HS-27A (cell line): ENCODE measurements around the gene RCOR2.

Experiments used
- DNase-seq: peaks from one replicate; pipeline ENCODE4 v3.0.0-alpha.2; 2012; ENCODE audit warnings: low read depth, missing footprints

The RCOR2 gene

DNA sequence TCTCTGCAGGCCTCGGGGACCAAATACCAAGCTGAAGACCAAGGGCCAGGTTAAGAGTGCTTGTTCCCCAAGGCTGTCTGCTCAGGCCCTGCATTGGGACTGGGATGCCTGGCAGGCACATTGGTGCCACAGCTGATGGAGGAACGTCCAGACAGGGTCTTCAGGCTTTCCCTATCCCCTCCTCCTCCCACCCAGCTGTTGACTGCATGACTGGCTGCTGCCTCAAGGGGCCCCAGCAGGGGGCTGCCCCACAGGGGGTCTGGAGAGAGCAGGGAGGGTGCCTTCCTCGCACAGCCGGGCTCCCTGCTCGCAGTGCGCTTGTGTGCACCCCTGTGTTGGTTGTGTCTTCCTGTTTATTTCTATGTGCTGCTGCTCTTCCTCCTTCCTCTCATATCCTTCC is 9.9 kb downstream of the RCOR2 start:
- DNase-seq: no peak

DNA sequence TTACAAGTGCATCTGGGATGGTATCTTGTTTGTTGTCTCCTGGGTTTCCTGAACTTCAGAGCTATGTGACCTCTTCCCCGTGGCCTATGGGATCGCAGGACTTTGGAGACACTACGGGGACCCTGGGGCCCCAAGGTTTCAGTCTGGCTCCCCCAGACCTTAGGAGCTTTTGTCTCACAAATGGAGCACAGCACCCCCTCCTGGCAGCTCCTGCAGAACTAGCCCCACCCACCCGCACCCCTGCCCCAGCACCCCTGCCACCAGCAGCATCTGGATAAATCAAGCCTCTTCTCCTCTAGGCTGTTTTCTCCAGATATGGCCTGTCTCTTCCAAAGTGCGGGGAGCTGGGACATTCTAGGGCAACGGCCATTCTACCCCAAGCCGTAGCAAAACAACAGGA is 10.4 kb downstream of the RCOR2 start:
- DNase-seq: no peak

DNA sequence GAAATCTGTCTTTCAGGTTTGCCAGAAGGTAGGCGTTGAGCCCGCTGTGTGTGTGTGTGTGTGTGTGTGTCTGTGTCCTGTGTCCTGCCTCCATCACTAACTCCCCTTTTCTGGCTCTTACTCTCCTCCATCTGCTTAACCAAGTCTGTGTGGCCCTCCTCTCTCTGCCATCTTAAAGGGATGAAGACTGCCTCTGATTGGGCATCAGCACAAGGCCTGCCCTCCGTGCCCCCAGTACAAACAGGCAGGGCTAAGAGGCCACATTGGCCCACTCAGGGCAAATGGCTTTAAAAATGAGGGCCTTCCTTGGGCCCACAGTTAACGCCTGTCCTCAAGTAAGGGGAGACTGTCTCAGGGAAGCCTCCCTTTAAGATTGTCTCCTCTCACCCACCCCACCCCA is 10.9 kb downstream of the RCOR2 start:
- no peak for DNase-seq

DNA sequence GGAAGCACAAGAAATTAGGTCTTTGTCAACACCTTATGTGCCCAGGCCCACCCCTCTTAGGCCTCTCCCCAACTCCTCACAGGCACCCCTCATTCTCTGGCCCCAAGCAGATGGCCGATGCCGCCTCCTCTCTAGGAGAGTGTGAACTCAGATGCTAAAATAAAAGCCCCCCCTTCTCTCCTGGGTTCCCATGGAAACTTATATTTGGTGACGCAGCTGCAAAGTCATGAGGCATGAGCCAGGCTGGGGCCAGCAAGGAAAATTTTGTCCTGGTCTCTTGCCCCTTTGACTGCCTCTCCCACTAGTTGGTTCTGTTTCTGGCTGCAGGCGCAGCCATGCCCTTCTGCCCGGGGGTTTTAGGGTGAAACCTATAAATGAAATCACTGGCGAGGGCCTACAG is 11.8 kb downstream of the RCOR2 start:
- DNase-seq: no peak

DNA sequence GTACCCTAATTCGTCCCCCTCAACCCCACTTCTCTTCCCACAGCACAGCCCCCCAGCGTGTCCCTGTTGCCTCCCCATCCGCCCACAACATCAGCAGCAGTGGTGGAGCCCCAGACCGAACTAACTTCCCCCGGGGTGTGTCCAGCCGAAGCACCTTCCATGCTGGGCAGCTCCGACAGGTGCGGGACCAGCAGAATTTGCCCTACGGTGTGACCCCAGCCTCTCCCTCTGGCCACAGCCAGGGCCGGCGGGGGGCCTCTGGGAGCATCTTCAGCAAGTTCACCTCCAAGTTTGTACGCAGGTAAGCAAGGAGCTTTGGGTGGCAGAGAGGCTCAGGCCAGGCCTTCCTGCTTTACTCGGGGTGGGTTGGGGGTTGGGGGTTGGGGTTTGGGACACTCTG is 12.2 kb downstream of the RCOR2 start:
- no peak for DNase-seq

DNA sequence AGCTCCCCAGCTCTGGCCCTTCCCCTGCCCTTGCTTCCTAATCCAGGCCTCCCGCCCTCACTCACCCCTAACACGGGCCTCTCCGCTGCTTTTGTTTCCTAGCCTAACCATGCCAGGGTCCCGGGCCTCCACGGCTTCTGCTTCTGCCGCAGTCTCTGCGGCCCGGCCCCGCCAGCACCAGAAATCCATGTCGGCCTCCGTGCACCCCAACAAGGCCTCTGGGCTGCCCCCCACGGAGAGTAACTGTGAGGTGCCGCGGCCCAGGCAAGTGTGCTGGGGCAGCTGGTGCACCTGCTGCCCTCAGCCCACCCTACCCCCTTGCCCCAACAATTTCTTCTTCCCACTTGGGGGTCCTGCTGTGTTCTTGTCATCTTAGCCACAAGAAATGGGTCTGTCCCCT is 13.1 kb downstream of the RCOR2 start:
- DNase-seq: no peak

DNA sequence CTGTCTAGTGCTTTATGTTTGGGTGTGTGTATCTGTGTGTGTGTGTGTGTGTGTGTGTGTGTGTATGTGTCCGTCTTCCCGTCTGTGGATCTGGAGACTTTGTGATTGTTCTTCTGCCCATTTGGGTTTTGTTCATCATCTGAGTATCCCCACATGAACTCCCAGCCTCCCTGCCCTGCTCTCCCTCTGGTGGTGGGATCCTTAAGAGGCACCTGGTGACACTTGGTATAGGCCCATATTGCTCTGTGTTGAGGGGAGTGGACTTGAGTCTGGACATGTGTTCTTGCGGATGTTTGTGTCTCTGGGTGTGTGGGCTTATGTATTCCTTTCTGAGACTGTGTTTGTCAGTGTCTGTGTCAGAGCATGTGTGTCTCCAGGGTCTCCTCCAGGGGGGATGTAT is 15.3 kb downstream of the RCOR2 start:
- DNase-seq: no peak

DNA sequence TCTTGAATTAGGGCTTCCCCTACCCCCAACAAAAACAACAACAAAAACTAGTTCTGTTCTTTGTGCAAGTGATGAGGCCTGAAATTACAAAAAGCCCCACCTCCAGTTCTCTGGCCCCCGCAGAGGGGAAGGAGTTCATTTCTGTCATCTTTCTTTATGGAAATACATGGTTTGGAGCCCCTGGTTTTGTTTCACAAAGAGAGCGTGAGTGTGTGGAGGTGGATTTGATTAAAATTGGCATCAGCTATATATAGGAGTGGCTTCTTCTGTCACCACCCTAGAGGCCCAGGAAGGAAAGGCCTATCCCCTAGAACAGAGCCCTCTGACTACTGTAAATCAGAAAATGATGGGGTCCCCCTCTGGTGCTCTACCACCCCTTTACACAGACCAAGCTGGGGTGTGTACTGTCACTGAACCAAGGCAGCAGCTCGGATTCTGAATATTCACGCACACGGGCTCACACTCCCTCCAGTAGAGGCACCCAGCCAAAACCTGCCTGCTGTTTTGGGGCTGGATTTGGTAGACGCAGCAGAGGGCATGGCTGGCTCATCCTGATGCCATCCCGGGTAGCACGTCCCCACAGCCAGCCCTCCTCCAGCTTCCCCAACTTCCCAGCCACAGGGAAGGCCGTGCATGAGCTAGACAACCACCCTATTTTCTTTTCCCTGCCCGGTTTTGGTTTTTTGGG is 19.4 kb downstream of the RCOR2 start:
- DNase-seq: no peak

DNA sequence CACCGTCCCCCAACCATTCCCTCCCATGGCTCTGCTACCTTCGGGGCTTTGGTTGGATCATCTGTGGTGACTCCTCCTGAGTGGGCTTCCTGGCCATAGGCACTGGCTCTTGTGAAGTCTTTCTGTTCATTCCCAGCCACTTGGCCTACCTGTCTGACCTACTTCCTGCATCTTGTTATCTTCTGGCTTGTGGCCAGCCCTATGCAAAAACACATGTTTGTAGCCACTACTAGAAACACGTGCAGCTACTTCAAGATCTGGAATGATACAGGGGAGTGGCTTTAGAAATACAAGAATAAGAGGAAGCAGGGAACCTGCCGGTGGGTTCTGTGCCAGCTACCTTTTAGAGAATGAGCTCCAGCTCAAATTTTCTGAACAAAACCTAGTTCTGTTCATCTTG is 20.9 kb downstream of the RCOR2 start:
- DNase-seq: no peak

DNA sequence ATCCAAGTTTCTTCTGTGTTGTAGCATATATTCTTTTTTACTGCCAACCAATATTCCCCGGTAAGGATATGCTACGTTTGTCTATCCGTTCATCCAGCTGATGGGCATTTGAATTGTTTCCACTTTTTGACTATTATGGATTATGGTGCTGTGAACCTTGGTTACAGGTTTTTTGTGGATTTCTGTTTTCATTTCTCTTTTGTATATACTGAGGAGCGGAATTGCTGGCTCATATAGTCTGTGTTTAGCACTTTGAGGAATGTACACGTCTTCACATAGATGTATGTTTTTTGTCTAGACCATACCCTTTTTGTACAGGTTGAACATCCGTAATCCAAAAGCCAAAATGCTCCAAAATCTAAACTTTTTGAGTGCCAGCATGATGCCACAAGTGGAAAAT is 23.6 kb downstream of the RCOR2 start:
- no peak for DNase-seq

DNA sequence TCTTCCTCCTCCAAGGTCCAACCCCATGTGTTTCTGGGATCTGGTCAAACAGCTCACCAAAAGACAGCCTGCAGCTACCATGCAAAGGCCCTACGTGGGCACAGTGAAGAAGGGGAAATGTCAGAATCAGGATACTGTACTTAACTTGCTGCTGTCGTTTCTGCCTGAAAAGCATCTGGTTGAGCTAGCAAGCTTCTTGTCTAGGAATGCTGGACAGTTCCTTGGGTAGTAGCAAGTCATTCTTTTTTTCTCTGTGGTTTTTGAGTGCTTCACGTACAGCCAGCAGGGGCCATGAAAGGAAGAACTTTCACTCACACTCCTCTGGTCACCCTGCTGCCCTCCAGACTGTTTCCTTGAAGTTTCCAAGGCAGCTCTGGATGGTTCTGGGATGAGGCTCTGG is 24.7 kb downstream of the RCOR2 start:
- DNase-seq: no peak

DNA sequence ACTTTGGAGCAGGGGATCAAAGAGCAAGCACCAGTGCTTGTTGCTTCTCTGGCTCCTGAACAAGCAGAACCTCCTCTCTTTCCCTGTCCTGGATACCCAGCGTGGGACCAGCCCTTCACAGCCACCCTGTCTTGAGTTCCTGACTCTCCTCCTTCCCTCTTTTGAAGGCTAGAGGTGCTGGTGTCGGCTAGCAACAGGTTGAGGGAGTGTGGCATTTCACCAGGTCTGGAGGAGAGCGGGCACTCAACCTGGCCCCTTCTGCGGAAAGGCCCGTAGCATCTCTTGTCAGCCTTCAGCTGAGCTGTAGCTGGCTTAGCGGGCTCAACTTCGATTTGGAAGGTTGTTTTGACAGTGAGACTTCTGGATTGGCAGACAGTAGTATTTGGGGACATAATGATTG is 26.6 kb downstream of the RCOR2 start:
- no peak for DNase-seq

DNA sequence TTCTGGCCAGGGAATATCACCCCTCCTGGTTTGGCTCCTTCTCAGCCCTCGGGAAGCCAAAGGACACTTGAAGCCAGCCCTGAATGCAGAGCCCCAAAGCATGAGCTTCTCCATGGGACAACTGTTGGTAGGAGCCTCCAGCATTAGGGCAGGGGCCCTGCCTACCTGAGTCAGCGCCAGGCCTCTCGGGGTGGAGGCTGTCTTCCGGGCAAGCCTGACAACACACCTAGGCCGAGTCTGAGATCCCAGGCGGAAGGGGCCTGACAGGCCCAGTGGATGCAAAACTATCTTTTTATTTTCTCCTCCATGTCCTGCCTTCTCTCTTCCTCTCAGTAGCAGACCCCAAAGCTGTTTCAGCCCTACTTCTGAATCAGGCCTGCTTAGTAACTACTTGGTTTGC is 27.6 kb downstream of the RCOR2 start:
- DNase-seq: no peak

DNA sequence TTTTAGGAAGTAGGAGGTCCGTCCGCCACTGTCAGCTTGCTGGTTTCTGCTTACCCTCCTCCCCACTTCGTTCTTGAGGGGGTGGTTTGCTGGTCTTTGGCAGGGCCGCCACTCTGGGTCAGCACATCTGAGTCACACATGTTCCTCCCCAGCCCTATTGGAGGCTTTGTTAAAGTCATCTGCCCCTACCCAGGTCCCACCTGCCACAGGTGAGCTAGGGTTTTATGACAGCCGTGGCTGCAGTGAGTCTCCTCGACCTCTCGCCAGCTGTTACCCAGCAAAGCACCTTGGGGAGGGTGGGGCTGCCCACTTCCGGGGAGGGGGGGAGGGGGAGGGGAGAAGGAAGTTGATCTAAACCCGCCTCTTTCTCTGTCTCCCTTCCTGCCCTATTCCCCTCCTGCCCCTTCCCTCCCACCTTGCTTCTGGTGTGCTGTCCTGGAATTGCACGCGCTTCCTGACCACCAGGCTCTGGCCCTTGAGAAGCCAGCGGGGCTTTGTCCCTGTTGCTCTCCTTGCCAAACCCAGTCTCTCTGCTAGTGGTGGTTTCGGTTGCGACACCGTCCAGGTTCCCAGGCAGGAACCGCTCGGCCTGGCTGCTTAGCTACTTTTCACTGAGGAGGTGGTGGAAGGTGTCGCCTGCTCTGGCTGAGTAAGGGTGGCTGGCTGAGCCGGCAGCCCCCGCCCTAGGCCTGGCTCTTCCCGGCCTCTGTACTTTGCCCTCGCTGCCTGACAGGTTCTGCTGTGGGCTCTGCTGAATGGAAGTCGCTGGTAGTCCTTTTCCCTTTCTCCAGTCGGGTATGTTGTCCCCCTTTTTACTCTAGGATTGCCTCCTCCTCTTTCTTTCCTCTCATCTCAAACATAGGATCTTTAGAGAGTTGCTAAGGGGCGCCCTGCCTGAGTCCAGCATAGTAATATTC is 28.5 kb downstream of the RCOR2 start:
- DNase-seq: no peak

DNA sequence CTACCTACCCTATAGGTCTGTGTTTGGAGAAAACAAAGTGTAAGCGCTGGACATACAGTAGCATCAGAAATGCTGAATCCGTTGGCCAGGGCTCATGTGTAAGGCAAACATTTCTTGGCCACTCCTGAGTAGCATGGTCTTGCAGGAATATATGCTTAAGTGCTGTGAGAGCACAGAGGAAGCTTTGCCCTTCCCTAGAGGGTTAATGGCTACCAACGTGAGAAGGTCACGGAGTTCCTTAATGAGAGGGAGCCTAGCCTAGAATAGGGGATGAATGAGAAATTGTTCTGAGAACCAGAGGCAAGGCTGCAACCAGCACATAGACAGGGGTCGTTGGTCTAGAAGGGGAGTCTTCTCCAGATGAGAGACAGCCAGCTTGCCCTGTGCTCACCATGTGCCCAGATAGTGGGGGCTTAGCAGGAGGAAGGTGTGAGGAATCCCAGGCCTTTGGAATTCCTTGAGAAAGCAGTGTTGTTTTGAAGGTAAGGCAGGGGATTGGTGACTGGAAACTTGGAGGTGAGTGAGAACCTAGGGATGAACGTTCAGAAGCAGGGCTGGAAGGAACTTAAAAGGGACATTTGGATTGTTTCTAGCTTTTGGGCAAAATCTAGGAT is 29.5 kb downstream of the RCOR2 start:
- no peak for DNase-seq

DNA sequence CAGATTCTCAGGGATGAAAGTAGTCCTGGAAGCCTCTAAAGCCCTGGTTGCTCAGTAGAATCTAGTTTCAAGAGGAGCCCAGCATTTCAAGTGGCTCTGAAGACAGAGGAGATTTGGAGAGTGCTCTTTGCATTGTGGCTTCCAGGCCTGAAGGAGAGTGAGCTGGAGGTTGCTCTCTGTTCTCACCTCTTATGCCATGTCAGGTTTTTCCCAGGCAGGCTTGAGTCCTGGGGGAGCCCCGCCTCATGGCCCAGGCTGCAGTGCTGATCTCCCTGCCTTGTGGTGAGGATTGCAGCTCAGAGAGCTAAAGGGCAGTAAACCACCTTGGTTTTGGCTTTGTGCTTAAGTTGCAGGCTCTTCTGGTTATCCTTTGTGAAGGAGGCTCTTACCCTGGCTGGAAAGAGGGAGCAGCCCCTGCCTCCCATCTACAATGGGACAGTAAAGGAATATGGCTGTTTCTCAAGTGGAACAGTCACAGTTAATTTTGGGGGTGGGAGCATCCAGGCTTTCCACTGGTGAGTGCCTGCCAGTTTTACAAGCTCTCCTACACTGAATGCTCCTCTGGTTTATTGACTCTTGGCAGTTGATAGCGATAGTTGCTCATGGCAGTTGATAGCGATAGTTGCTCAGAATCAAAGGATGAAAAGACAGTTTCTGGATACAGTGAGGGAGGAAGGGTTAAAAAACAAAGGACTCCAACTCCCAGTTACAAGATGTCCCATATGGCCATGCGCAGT is 32.6 kb downstream of the RCOR2 start:
- no peak for DNase-seq

DNA sequence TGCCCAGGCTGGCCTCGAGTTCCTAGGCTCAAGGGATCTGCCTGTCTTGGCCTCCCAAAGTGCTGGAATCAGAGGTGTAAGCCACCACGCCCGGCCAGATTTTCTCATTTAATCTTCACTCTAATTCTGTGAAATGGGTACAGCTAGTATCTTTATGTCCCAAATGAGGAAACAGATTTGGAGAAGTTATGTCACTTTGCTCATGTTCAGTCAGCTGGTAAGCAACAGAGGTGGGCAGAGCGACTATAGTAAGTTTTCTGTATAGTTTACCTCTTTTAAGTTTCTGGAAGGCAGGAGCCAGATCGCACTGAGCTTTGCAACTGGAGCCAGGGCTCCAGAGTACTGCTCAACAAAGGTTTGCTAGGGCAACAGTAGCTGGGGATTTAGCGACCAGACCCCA is 33.2 kb downstream of the RCOR2 start:
- no peak for DNase-seq

DNA sequence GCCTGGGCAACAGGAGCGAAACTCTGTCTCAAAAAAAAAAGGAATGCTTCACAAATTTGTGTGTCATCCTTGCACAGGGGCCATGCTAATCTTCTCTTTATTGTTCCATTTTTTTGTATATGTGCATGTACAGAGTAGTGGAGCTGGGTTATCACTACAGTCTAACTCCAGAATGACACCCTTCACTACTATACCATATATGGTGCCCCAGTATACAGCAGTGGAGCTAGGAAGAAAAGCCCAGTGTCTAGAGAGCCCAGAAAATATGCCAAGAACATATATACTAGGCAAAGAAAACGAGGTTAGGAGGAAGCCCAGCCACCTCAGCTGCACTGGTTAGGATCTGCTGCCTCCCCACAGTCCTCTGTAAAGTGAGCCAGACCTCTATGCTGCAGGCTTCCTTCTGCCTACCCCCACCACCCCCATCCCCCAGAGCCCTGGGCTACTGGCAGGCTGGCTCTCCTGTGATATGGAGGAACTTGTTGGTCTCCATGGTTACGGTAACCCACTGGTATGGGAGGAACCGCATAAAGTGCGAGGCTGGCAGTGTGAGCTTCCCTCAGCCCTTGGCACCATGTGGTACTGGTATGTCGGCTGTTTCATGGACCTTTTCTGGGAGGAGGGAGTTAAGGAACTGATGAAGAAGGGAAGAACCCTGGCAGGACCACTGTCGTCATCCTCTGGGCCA is 34.3 kb downstream of the RCOR2 start:
- DNase-seq: no peak

DNA sequence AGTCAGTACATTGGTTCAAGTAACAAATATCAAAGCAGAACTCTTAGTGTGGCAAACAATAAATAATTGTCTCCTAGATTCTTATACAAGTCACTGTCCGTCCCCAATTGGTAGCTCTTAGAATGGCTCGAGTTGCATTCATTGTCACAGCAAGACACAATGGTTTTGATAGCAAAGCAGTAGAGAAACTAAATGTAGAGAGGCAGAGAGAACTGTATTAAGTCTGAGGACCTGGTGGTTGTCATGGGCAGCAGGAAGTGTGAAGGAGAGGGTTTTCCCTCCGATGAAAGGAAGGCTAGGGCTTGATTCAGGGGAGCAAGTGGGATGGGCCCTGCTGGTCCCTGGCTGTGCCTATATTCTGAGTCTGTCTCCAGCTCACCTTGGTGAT is 36.6 kb downstream of the RCOR2 start:
- no peak for DNase-seq

DNA sequence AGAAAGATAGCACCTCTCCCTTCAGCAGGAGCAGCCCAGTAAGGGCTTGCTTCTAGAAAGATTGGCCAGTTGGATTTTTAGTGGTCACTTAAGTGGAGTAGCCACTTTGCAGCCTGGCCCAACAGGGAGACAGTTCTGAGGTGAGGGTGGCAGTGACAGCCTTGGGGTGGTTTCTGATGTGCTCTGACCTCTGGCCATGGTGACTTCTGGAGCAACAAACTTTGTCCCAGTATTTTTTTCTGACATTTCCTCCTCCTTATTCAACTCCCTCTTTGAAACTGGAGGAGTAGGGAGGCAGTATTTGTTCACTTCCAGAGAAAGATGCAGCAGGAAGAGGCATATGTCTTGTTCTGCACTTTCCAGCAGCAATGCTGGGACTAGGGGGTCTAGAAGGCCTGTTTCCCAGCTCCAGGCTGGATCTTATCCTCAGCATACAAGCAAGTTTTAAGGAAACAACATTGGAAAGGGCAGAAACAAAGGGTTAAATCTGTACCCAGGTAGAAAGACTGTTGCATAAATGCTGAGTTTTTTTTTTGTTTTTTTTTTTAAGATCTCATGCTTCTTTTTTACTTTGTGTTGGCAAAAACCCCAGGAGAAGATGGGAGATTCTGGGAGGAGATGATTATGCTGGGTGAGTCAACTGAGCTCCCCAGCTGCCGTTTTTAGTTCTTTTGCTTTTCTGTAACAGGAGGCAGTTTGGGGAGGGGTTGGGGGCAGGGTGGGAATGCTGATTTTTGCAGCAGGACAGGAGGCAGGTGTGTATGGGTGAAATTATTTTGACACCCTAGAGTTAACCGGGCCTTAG is 37.2 kb downstream of the RCOR2 start:
- no peak for DNase-seq

DNA sequence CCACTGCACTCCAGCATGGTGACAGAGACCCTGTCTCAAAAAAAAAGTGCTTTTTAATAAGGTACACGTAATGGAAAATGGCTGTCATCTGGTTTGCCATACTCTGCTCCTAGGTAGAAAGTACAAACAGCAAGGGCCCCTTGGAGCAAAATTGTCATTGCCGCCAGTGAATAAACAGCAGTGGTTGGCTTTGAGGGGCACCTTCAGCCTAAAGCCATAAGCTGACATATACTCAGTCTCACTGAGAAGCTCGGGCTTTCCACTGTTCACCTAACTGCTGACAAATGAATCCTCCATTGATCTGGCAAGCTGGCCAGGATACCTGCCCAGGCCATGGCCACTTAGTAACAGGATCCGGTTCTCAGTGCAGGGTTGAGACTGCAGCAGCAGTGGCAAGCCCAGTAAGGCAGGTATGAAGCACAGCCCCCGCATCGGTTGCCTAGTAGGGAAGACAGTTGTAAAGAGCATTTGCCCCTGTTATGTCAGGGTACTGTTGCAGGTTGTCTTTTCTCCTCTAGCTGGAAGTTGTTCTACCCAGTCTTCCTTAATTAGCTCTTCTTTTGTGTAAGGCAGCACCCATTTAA is 39.2 kb downstream of the RCOR2 start:
- DNase-seq: no peak
